HG02678 (cell line): Measurements from ENCODE around the gene NAA60.
"Not testable (repeated sequence)": the region's sequence is repeated elsewhere in the genome, so short reads cannot be mapped to it uniquely, and the experiment has no call there.

Experiments
- ATAC-seq: cut with Tn5 transposase; IDR thresholded peaks from one replicate; pipeline ENCODE4 v1.9.1; 2021; ENCODE audit warnings: mild to moderate bottlenecking, moderate library complexity; ENCODE audit not compliant: unreplicated experiment

NAA60 gene

DNA sequence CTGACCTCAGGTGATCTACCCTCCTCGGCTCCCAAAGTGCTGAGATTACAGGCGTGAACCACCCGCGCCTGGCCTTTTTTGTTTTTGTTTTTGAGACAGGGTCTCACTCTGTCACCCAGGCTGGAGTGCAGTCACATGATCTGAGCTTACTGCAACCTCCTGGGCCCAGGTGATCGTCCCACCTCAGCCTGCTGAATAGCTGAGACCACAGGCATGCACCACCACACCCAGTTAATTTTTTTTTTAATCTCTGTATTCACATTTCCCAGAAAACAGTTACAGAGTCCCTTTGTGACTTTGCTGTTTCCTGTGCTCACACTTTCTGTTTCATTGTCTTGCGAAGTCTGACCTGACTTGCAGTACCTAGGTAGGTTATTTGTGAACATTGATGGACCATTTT lies 60.0 kb downstream of the NAA60 start:
- ATAC-seq, result no peak

DNA sequence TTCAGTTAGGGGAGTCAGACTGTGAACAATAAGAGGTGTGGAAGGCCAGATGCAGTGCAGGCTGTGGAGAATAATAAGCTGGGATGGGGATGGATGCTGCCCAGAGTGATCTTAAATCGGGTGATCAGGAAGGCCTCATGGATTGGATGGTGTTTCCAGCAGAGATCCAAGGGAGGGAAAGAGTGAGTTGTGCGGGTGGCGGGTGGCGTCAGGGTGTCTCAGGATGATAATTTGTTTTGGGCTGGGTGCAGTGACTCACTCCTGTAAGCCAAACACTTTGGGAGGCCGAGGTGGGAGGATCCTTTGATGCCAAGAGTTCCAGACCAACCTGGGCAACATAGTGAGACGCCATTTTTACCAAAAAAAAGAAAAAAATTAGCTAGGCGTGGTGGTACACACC lies 65.3 kb downstream of the NAA60 start:
- ATAC-seq, result no peak

- no peak for ATAC-seq
Observed at GRCh38 chr16:3509470-3509928, 66.0 kb downstream of the NAA60 start.

- ATAC-seq, result no peak
Observed at GRCh38 chr16:3510416-3510815, 66.9 kb downstream of the NAA60 start.

- ATAC-seq, result no peak
Observed at GRCh38 chr16:3511286-3512180, 68.1 kb downstream of the NAA60 start.

DNA sequence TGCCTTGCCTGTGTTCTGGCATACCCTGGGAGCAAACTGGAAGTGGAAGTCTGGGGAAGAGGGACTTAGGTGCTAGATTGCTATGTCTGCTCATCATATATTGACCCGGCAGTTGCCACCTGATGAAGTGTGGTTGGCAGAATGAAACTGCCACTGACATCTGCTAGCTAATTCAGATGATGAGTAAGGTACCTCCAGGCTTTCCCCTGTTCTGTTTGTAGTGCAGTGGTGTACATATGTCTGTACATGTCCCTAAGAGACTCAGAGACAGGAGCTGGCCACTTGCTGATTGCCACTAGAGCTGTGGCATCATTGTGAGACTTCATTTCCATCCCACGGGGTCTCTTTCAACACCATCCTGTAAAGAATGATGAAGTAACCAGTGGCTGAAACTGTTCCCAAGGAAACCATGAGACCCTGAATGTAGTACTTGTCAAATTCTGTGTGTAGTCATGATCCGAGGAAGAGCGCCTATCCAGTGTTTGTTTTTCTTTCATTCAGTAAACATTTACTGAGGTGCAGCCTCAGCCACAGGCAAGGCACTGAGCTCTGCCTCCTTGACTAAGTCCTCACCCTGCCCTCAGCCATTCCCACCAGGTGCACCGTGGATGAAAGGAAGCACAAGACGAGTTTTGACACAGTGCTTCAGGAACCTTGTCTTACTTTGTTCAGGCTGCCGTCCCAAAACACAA lies 70.6 kb downstream of the NAA60 start:
- no peak for ATAC-seq

- no peak for ATAC-seq
Observed at GRCh38 chr16:3514621-3515020, 71.1 kb downstream of the NAA60 start.

GRCh38 chr16:3515897-3516296 lies 72.4 kb downstream of the NAA60 start:
- ATAC-seq, result no peak

DNA sequence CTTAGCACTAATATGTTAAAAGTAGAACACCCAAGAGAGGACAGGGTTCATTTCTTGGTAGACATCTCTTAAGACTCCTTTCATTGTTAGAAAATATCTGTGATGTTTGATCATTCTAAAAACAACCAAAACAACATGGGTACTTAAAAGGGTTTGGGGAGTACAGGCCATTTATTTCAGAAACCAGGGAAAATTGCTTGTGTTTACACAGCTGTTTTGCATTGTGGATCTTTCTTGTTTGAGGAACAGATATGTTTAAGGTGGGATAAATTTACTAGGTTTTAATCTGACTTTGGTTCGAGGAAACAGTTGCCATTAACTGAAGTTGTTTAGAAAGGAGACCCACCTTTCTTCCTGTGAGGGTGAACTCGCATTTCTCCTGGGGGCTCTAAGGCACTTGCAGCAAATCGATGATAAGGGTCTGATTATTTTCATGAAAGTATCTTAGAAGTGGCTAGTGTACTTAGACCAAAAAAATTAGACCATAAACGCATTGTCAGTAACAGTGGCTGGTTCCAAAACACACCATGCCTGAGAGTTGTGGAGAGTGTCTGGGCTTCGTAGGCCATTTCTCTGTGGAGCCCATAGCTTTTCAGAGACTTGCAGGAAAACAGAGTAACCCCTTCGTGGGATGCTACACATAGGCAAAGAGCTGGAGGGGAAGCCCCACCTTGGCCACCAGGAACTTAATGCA lies 75.0 kb downstream of the NAA60 start:
- ATAC-seq, result no peak

DNA sequence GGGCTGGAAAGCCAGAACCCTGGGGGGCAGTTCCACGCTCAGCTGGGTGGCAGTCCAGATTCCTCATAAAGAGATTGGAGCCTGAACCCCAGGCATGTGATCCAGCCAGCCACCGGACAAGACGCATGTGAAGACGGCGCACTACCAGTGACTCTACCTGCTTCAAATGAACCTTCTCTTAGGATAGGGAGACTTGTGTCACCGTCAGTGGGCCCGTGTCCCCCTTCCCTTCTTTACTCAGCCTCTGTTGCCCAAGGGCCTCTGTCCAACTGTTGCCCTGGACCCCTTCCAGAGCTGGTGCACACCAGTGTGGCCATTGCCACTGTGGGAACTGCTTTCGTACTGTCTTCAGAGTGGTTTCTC lies 75.5 kb downstream of the NAA60 start:
- ATAC-seq, result no peak

DNA sequence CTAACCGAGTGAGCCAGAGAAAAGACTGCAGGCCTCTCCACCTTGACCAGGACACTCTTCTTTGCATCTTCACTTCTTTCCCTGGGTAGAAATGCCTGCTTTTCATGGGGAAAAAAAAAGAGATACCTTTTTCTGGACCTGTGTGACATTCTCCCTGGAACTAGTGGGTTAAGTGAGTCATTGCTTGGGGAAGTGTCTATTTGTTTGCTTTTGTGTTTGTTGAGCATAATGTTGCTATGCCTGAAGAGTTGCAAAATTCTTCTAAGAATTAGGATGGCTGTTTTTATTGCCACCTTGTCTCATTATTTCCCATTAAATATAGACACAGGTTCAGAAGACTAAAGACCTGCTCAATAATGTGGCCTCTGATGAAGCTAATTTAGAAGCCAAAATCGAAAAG lies 76.1 kb downstream of the NAA60 start:
- ATAC-seq, result no peak

DNA sequence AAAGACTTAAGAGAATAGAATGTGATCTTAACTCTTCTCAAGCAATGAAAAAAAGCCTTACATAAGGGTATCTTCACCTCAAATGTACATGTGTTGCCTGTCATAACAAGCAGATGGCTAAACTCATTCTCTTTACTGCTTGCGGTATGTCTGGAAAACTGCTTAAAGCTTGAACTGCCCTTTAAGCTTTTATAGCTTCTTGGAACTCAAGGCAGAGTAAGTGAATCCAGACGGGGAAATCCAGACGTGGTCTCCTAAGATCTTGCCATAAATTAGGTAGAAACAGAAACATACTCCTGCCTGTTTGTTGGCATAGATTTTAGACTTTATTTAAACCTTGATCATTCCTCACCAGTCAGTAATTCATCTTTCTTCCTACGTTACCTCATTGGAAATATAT lies 76.9 kb downstream of the NAA60 start:
- ATAC-seq, result no peak

- no peak for ATAC-seq
Observed at GRCh38 chr16:3520841-3521240, 77.4 kb downstream of the NAA60 start.

DNA sequence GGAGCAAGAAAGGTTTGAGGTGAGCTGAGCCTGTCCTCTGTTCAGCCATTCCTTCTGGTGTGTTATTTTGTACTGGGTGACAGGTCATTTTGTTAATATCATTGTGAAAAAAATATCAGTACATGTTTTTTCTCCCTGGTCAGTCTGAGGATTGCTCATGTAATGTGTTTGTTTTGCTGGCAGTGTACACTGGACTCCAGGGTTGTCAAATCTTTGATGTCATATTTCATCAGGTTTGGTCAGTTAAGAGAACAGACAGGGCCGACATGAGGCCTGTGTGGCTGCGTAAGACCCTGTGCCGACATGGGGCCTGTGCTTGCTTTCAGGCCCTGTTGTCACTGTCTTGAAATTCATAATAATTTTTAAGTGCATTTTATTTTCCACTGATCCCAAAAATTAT lies 79.8 kb downstream of the NAA60 start:
- no peak for ATAC-seq

DNA sequence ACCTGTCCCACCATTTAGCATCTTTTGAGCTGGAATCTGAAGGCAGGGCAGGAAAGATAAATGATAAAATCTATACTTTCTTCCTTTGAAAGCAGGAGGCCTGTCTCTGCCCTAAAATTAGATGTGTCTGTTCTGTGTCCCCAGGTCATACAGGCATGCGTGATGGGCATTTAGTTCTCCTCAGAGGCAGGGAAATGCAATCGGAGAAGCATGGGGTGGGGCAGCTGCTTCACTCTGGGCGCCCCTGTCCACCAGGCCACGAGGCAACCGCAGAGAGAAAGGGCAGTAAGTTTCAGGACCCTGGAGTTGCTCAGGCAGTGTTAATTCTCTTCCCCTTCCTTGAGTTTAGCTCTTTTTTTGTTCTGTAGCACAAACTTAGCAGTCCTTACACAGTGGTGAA lies 82.5 kb downstream of the NAA60 start:
- no peak for ATAC-seq

GRCh38 chr16:3527216-3527829 lies 83.8 kb downstream of the NAA60 start:
- not testable (repeated sequence) for ATAC-seq

- ATAC-seq, result no peak
Observed at GRCh38 chr16:3528406-3528805, 84.9 kb downstream of the NAA60 start.

- ATAC-seq, result no peak
Observed at GRCh38 chr16:3529175-3529574, 85.7 kb downstream of the NAA60 start.

GRCh38 chr16:3530371-3530914 lies 87.0 kb downstream of the NAA60 start:
- ATAC-seq, result no peak

DNA sequence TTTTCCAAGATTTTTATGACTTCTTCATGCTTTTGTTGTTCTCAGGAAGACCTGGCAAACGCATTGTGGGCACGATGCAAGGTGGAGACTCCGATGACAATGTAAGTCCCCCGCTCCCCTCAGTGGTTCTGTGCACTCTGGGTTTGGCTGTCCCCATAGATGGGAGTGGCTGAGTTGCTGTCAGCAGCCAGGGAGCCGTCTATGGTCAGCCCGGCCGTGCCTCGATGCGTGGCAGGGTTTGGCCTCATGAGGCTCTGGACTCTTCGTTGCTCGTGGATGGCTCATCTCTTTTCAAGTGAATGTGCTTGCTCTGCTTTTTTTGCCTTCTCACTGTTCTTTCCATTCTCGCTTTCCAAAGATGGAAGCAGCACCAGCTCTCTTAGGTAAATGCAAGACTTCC lies 89.3 kb downstream of the NAA60 start:
- ATAC-seq, result no peak

DNA sequence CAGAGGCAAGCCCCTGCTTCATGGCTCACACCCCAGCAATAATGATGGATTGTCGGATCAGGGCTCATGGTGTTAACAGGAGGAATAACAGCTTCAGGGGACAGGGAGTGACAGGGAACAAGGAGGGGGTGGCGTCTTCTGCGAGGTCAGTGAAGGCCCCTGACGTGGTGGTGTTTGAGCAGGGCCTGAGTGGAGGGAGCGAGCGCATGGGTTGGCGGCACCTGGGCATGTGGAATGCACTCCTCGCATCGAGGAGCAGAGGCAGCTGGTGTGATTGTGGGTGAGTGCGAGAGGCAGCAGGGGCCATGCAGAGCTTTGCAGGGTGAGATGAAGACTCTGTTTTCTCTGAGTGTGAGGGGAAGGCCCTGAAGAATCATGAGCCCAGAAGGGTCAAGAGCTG lies 90.6 kb downstream of the NAA60 start:
- ATAC-seq, result no peak
